ENCODE results near the gene KIAA1958.

KIAA1958 gene

GRCh38 chr9:112531666-112532282, 45.1 kb downstream of the KIAA1958 start:
- no peak for DNase-seq

DNA sequence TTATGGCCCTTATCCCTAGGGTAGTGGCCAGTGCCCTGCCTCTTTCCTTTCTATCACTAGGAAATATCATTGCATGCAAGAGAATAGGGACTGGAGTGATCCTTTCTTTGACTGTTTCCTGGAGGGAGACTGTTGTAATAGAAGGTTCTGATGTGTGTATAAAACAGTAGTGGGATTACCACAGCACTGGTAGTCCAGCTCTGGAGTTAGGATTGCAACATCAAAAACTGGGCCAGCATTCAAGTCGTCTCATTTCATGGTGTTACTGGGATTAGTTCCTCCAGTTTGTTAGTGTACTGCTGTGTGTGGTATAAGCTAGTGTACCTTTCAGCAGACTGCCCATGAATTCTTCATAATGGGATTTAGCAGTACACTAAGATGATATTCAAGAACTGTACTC, 45.8 kb downstream of the KIAA1958 start:
- no peak for DNase-seq

DNA sequence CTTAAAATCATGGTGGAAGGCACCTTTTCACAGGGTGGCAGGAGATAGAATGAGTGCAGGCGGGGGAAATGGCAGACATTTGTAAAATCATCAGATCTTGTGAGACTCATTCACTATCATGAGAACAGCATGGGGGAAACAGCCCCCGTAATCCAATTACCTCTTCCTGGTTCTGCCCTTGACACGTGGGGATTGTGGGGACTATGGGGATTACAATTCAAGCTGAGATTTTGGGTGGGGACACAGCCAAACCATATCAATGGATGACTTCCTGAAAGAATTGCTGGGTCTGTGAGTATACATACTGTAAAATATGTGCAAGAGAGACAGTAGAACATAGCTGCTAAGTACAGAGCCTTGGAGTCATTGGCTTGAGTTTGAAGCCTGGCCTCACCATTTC, 47.0 kb downstream of the KIAA1958 start:
- DNase-seq: no peak

- DNase-seq: no peak
Observed at GRCh38 chr9:112535301-112535700, 48.7 kb downstream of the KIAA1958 start.

DNA sequence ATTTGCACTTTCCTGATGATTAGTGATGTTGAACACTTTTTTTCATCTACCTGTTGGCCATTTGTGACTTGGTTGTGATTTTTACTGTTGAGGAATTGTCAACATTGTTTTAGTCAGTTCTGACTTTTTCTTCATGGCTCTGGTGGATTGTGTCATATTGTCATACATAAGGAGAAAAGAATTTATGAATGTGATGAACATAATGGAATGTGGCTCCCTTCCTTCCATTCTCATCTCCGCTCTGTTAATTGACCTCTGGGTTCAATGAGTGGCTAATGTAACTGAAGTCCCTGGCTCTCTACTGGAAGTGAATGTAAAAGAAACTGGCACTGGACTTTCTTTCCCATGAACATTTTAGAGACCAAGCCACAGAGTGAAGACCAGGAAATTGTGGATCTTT, 49.2 kb downstream of the KIAA1958 start:
- no peak for DNase-seq

DNA sequence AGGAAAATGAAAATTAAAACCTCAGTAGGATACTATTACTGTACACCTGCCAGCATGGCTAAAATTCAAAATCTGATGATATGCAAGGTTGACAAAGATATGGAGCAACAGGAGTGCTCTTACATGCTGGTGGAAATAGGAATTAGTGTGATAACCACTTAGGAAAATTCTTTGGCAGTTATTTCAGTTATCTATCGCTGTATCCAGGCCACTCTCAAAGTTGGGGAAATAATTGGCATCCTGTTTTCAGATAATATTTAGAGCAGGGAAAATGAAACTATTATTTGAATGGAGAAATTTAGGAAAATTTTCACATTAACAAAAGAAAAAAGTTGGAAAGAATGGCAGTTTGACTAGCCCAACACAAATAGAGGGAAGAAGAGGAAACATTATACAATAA, 50.9 kb downstream of the KIAA1958 start:
- no peak for DNase-seq

DNA sequence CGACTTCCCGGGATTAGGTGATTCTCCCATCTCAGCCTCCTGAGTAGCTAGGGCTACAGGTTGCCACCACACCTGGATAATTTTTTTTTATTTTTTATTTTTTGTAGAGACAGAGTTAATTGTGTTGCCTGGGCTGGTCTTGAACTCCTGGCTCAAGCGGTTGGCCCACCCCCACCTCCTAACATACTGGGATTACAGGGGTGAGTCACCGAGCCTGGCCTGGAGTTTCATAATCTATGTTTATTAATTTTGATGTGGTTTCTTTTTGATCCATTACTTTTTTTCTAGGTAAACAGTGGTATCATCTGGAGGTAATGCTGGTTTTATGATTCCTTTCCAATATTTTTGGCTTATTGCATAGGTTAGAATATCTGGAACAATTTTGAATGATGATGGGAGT, 54.2 kb downstream of the KIAA1958 start:
- DNase-seq: no peak

GRCh38 chr9:112541685-112542084, 55.1 kb downstream of the KIAA1958 start:
- no peak for DNase-seq

DNA sequence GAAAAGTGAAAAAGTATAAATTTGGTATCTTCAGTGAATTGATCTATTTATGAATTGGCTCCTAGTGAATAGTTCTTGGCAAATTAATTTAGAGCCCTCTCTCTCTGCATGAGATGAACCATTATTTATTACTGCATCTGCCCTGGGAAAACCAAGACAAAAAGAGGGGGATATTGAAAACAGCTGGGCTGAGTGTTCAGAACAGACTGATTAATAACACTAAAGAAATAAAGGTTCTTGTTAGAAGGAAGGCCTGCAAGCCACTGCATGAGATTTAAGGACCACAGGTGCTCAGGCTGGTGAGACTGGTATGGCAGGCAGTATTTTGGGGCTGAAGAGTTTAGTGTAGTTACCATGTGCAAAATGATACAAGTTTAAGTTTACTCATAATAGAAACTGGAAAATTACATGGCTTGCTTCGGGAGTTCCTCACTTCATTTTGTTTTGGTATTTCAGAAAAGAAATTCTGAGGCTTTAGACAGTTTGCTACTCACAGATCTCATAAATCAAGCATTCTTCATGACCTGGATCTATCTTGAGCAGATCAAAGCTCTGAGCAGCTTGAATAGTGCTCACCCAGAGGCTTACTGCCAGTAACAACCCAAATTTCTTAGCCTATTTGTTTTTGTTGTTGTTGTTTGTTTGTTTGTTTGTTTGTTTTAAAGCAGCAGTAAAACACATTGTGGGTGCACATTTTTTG, 56.1 kb downstream of the KIAA1958 start:
- no peak for DNase-seq

DNA sequence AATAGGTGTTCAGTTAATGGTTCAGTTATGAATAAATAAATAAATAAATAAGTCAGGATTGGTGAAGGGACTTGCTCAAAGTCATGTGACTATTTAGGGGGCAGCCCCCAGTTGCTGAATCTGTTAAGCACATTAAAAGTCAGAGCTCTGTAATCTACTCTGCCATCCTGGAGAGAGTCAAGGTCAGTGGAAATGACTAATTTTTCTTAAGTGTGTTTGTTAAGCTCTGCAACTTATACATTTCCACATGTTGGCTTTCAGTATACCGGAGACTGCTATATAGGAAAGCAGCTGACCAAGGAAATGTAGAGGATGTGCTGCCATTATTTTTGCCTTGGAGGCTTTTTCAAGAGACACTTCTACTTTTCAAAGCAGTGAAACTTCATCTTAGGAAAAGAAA, 57.9 kb downstream of the KIAA1958 start:
- no peak for DNase-seq

GRCh38 chr9:112545237-112545636, 58.6 kb downstream of the KIAA1958 start:
- no peak for DNase-seq

GRCh38 chr9:112546149-112547012, 59.8 kb downstream of the KIAA1958 start:
- DNase-seq: no peak

DNA sequence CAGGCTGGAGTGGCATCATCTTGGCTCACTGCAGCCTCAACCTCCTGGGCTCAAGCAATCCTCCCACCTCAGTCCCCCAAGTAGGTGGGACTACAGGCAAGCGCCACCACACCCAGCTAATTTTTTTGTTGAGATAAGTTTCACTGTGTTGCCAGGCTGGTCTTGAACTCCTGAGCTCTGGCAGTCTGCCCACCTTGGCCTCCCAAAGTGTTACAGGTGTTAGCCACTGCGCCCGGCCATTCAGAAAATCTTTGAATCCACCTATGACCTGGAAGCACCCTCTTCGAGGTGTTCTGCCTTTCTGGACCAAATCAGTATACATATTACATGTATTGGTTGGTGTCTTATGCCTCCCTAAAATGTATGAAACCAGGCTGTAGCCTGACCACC, 61.4 kb downstream of the KIAA1958 start:
- DNase-seq: no peak

DNA sequence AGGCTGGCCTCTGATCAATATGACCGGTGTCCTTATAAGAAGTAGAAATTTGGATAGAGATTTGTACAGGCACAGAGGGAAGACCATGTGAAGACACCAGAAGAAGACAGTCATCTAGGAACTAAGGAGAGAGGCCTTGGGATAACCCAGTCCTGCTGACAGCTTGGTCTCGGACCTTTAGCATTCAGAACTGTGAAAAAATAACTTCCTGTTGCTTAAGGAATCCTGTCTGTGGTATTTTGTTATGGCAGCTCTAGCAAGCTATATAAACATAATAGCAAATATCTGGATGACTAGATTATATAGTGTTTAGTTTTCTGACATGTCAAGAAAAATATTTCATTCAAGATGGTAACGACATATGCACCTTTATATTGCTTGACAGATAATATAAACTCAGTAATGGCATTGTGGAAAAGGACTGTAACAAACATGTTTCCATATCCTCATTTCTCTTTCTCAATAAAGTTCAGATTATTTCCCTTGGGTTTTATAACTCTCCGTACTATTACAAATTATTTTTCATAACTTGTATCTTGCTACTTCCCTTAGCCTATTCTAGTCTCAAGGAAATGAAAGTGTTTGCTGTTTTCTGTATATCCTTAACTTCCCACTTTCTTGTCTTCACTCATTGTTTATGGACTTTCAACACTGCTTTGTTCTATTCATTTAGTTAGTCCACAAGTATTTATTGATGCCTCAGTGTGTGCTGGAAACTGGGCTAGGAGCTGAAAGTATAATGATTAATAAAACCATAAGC, 62.4 kb downstream of the KIAA1958 start:
- DNase-seq: no peak

- DNase-seq: no peak
Observed at GRCh38 chr9:112550531-112550930, 63.9 kb downstream of the KIAA1958 start.

GRCh38 chr9:112551641-112552040, 65.0 kb downstream of the KIAA1958 start:
- no peak for DNase-seq

- no peak for DNase-seq
Observed at GRCh38 chr9:112552229-112553056, 65.8 kb downstream of the KIAA1958 start.

- no peak for DNase-seq
Observed at GRCh38 chr9:112553256-112553826, 66.7 kb downstream of the KIAA1958 start.

DNA sequence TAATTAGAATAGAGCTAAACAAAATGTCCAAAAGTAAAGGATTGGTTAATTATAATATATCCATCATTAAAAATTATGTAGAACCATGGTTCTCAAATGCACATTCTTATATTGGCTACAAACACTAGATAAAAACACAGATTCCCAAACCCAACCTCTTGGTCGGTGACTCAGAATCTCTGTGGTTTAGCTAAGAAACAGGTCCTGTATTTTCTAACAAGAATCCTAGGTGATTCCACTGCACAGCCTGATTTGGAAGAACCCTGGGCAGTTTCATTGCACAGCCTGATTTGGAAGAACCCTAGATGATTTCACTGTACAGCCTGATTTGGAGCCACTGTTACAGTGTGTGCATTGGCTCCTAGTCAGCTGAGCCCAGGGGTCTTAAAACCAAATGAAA, 67.9 kb downstream of the KIAA1958 start:
- no peak for DNase-seq

GRCh38 chr9:112555101-112555643, 68.5 kb downstream of the KIAA1958 start:
- DNase-seq: no peak

GRCh38 chr9:112555844-112556482, 69.3 kb downstream of the KIAA1958 start:
- DNase-seq: no peak
